OCI-LY7 (cell line): ENCODE data around the gene CCHCR1. TPM values are rescaled to one million over a fixed set of nuclear protein-coding genes. Genes with fewer than 3 reads are reported as not detected.
"Not testable (repeated sequence)": the region's sequence is repeated elsewhere in the genome, so short reads cannot be mapped to it uniquely, and the experiment has no call there.

Source experiments
- BruUV-seq: library from RNA; stranded (reverse); fragments of 400-500 nt; replicated peaks from 2 replicates; lab custom pipeline; 2021; lab: Mats Ljungman, UMichigan
- CTCF ChIA-PET: fragments of 300-600 bp; sonication (Branson Sonifier 250); formaldehyde crosslinking; loops from one replicate; lab custom pipeline; 2022; ENCODE audit warnings: antibody characterized with exemption; ENCODE audit not compliant: unreplicated experiment; lab: Charles Lee
- POLR2A ChIA-PET: fragments of 300-600 bp; sonication (Branson Sonifier 250); formaldehyde crosslinking; loops from one replicate; lab custom pipeline; 2022; ENCODE audit warnings: antibody characterized with exemption; lab: Charles Lee
- DNase-seq: peaks from one replicate; pipeline ENCODE4 v3.0.0-alpha.2; 2015; ENCODE audit warnings: low spot score
- H2AFZ ChIP-seq: fragments of 200-600 bp; sonication (generic), shearing (Covaris generic); 2 replicates; pipeline ENCODE4 v1.6.1; 2014; ENCODE audit warnings: mild to moderate bottlenecking, antibody characterized with exemption, low read length, moderate library complexity
- H3K27ac ChIP-seq: fragments of 200-600 bp; sonication (generic); 2 replicates; pipeline ENCODE4 v1.5.1; 2014; ENCODE audit warnings: mixed run types, low read depth, mild to moderate bottlenecking, moderate library complexity, low read length, inconsistent platforms; ENCODE audit not compliant: poor library complexity, severe bottlenecking
- H3K36me3 ChIP-seq: fragments of 200-600 bp; sonication (generic); 2 replicates; pipeline ENCODE4 v1.6.1; 2014; ENCODE audit warnings: mild to moderate bottlenecking, antibody characterized with exemption, low read length, moderate library complexity, mixed read lengths; ENCODE audit not compliant: insufficient read depth
- H3K4me1 ChIP-seq: fragments of 200-600 bp; sonication (generic); 2 replicates; pipeline ENCODE4 v1.5.1; 2014; ENCODE audit warnings: mild to moderate bottlenecking, low read length; ENCODE audit not compliant: insufficient read depth, poor library complexity, severe bottlenecking
- H3K4me2 ChIP-seq: fragments of 200-600 bp; sonication (generic); 2 replicates; pipeline ENCODE4 v1.6.1; 2014; ENCODE audit warnings: mild to moderate bottlenecking, low read length
- H3K4me3 ChIP-seq: fragments of 200-600 bp; sonication (generic); 2 replicates; pipeline ENCODE4 v1.5.1; 2014; ENCODE audit warnings: mild to moderate bottlenecking, low read depth, low read length; ENCODE audit not compliant: poor library complexity, severe bottlenecking
- H3K79me2 ChIP-seq: fragments of 200-600 bp; sonication (generic); 2 replicates; pipeline ENCODE4 v1.6.1; 2016; ENCODE audit warnings: low read depth, mild to moderate bottlenecking, low read length, moderate library complexity, mixed read lengths; ENCODE audit not compliant: insufficient read depth
- H3K9me2 ChIP-seq: fragments of 200-600 bp; sonication (generic); 2 replicates; pipeline ENCODE4 v1.6.1; 2016; ENCODE audit warnings: mild to moderate bottlenecking, low read length, mixed read lengths; ENCODE audit not compliant: insufficient read depth
- H3K9me3 ChIP-seq: fragments of 200-600 bp; sonication (generic); 2 replicates; pipeline ENCODE4 v1.6.1; 2014; ENCODE audit warnings: mild to moderate bottlenecking, mixed run types, low read length, mixed read lengths
- H4K20me1 ChIP-seq: fragments of 200-600 bp; sonication (generic); 2 replicates; pipeline ENCODE4 v1.6.1; 2014; ENCODE audit warnings: mild to moderate bottlenecking, antibody characterized with exemption, low read length, moderate library complexity, mixed read lengths; ENCODE audit not compliant: insufficient read depth
- EZH2phosphoT487 ChIP-seq: fragments of 200-600 bp; sonication (generic); IDR thresholded peaks from 2 replicates; pipeline ENCODE4 v1.6.1; 2018; ENCODE audit warnings: low read depth, borderline replicate concordance, mild to moderate bottlenecking, mixed run types, antibody characterized with exemption, low read length, moderate library complexity, mixed read lengths
- intact Hi-C: fragments of 100-400 bp; cut with micrococcal nuclease; formaldehyde crosslinking; loops from one replicate; pipeline ENCODE4 v1.10.0; 2022; ENCODE audit not compliant: unreplicated experiment
- total RNA-seq, 2 experiments: library from RNA; depleted of rRNA in 1 of 2; stranded (reverse); fragments of >200 nt in 1 of 2; shearing (Covaris generic) in 1 of 2; gene quantifications; 2 replicates each; pipeline ENCODE4 v1.2.3, GENCODE V29; 2014 to 2022
- TF ChIP-seq, protein P1 (sequence below): fragments of 200-600 bp; sonication (generic); conservative IDR thresholded peaks from 2 replicates; pipeline ENCODE4 v1.5.1; 2014; ENCODE audit warnings: mild to moderate bottlenecking, antibody characterized with exemption, low read length, moderate library complexity, mixed read lengths

CCHCR1 gene
- total RNA-seq, 2 experiments from 2014 or later: 23.9 to 33.0 TPM

- TSS peak; percentile 93 for BruUV-seq
- no peaks in the 10 kb centered on the region for H4K20me1 ChIP-seq
- peaks cover 47% of the 10 kb centered on the region for H3K79me2 ChIP-seq
- ChIA-PET POLR2A (interaction anchor here (1.5 to 1.8 kb wide), 2 partner anchors 39 to 171 kb away, joined by 4 to 5 read pairs; partner anchors contain the start of gene TCF19), CTCF (interaction anchor here (0.9 kb wide), 1 partner anchor 169 kb away, joined by 3 read pairs; no protein-coding TSS in a partner anchor)
- intact Hi-C loops: loop anchor here (1.0 kb wide), 5 partner anchors 25 to 170 kb away; partner anchors contain the start of genes HLA-B and HLA-C
- TF ChIP-seq EZH2phosphoT487: no peak
- TF ChIP-seq, protein P1, sequence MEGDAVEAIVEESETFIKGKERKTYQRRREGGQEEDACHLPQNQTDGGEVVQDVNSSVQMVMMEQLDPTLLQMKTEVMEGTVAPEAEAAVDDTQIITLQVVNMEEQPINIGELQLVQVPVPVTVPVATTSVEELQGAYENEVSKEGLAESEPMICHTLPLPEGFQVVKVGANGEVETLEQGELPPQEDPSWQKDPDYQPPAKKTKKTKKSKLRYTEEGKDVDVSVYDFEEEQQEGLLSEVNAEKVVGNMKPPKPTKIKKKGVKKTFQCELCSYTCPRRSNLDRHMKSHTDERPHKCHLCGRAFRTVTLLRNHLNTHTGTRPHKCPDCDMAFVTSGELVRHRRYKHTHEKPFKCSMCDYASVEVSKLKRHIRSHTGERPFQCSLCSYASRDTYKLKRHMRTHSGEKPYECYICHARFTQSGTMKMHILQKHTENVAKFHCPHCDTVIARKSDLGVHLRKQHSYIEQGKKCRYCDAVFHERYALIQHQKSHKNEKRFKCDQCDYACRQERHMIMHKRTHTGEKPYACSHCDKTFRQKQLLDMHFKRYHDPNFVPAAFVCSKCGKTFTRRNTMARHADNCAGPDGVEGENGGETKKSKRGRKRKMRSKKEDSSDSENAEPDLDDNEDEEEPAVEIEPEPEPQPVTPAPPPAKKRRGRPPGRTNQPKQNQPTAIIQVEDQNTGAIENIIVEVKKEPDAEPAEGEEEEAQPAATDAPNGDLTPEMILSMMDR: no peak
- peak overlapping the region; percentile 91 for H3K4me3 ChIP-seq
- H3K27ac ChIP-seq: peak overlapping the region; percentile 97
- H3K36me3 ChIP-seq: peaks cover 42% of the 10 kb centered on the region
- H3K9me2 ChIP-seq: no peaks in the 10 kb centered on the region
- DNase-seq: peak; percentile 94
- H2AFZ ChIP-seq: peak overlapping the region; percentile 86; the same call in 1 of the 2 replicates
- H3K9me3 ChIP-seq: peaks cover 17% of the 10 kb centered on the region; the same call in 1 of the 2 replicates
- peaks cover 48% of the 10 kb centered on the region for H3K4me1 ChIP-seq
- peak overlapping the region; percentile 89 for H3K4me2 ChIP-seq
These were observed 40.1 kb upstream of the CCHCR1 start for GRCh38 chr6:31197559-31198305.

DNA sequence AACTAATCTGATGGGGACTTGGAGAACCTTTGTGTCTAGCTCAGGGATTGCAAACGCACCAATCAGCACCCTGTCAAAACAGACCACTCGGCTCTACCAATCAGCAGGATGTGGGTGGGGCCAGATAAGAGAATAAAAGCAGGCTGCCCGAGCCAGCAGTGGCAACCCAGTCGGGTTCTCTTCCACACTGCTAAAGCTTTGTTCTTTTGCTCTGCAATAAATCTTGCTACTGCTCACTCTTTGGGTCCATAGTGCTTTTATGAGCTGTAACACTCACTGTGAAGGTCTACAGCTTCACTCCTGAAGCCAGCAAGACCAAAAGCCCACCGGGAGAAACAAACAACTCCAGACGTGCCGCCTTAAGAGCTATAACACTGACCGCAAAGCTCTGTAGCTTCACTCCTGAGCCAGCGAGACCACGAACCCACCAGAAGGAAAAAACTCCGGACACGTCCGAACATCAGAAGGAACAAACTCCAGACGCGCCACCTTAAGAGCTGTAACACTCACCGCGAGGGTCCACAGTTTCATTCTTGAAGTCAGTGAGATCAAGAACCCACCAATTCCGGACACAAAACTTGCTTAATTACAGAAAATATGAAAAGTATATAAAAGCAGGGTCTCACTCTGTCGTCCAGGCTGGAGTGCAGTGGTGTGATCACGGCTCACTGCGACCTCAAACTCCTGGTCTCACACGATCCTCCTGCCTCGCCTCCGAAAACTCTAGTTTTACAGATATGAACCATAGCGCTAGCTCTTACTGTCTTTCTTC, 38.8 kb upstream of the CCHCR1 start:
- peaks cover 17% of the 10 kb centered on the region; the same call in 1 of the 2 replicates for H3K9me3 ChIP-seq
- intact Hi-C loops: loop anchor here (1.0 kb wide), 5 partner anchors 26 to 171 kb away; partner anchors contain the start of genes HLA-B and HLA-C
- not testable (repeated sequence) for H2AFZ ChIP-seq, H3K9me2 ChIP-seq, BruUV-seq, DNase-seq, H4K20me1 ChIP-seq
- peaks cover 38% of the 10 kb centered on the region for H3K36me3 ChIP-seq
- peaks cover 47% of the 10 kb centered on the region for H3K79me2 ChIP-seq
- ChIA-PET POLR2A (interaction anchor here (1.3 to 1.5 kb wide), 2 partner anchors 169 to 173 kb away, joined by 4 to 5 read pairs; no protein-coding TSS in a partner anchor), CTCF (interaction anchor here (0.7 kb wide), 1 partner anchor 170 kb away, joined by 8 read pairs; no protein-coding TSS in a partner anchor)
- H3K27ac ChIP-seq: peak overlapping the region; percentile 97
- H3K4me1 ChIP-seq: peaks cover 35% of the 10 kb centered on the region
- peak overlapping the region; percentile 89 for H3K4me2 ChIP-seq
- H3K4me3 ChIP-seq: peak overlapping the region; percentile 91

DNA sequence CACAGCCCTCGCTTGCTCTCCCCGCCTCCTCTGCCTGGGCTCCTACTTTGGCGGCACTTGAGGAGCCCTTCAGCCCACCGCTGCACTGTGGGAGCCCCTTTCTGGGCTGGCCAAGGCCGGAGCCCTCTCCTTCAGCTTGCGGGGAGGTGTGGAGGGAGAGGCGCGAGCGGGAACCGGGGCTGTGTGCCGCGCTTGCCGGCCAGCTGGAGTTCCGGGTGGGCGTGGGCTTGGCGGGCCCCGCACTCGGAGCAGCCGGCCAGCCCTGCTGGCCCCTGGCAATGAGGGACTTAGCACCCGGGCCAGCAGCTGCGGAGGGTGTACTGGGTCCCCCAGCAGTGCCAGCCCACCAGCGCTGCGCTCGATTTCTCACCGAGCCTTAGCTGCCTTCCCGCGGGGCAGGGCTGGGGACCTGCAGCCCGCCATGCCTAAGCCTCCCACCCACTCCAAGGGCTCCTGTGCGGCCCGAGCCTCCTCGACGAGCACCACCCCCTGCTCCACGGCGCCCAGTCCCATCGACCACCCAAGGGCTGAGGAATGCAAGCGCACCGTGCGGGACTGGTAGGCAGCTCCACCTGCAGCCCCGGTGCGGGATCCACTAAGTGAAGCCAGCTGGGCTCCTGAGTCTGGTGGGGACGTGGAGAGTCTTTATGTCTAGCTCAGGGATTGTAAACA, 37.8 kb upstream of the CCHCR1 start:
- BruUV-seq, H3K27ac ChIP-seq, CTCF ChIA-PET, DNase-seq, H2AFZ ChIP-seq, intact Hi-C loops, H3K4me2 ChIP-seq, H3K4me3 ChIP-seq, H4K20me1 ChIP-seq, H3K9me2 ChIP-seq: not testable (repeated sequence)
- POLR2A ChIA-PET: interaction anchor here (1.3 kb wide), 1 partner anchor 170 kb away, joined by 4 read pairs; no protein-coding TSS in a partner anchor
- Histone ChIP-seq H3K36me3 (peaks cover 30% of the 10 kb centered on the region), H3K79me2 (peaks cover 40% of the 10 kb centered on the region), H3K9me3 (peaks cover 15% of the 10 kb centered on the region; the same call in 1 of the 2 replicates), H3K4me1 (peaks cover 37% of the 10 kb centered on the region)
